ENCODE measurements around the gene NPL.

DNA sequence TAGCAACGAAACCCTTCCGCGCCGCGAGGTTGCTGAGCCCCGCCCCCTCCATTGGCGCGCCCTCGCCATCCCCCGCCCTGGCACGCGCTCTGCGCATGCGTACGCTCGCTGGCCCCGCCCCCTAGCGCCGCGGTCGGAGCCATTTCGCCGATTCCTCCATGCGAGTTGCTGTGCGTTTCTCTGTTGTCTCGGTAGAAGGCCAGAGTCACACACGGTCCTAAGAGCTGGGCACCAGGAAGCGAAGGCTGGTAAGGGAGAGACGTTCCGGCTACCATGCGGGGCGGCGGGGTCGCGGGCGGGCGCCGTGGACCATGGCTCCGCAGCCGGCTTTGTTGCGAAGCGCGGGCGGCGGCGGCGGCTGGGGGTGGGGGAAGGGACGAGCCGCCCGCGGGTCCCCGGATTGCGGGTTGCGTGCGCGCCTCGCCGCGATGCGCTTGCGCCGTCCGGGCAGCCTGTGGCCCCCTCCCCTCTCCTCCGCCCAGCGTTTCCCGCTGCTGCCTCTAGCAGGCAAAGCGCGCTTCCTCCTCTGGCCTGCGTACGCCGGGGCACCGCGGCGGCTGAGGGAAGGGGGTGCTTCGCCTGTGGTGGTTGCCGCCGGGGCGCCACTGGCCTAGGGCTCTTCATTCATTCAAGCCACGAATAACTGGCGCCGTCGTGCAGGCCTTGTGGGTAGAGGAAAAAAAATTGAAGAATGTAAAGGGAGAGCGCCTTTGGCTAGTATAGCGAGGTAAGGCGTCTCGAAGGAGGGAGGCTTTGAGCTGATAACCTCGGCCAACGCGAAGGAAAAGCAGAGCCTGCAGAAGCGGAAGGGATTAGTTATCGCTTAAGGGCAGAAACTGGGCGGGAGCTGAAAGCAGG is 49.9 kb downstream of the NPL start, which contains the start of gene DHX9:
- TF ChIP-seq POLR2A (IDR thresholded peaks at IDR 0.05; ENCODE audit: low read length) (peak; percentile 76), GATA1 (IDR thresholded peaks at IDR 0.05; ENCODE audit: low read depth, low read length) (no peak)

Measured in erythroblast (primary cell).